HL-60 (cell line): ENCODE measurements around the gene AMZ1.

Experiments
- DNase-seq, 2 experiments: peaks; one replicate each; pipeline ENCODE4 v3.0.0-alpha.2; 2010 to 2020; ENCODE audit warnings: low read depth in 1 of 2, low spot score in 1 of 2
- H3K27ac ChIP-seq: fragments of 250-450 bp; sonication (Bioruptor Pico); replicated peaks from 2 replicates; pipeline ENCODE4 v1.5.1; 2020; ENCODE audit warnings: mild to moderate bottlenecking, moderate library complexity
- H3K27me3 ChIP-seq: fragments of 250-450 bp; sonication (Bioruptor Pico); 2 replicates; pipeline ENCODE4 v1.5.1; 2021; ENCODE audit warnings: mild to moderate bottlenecking, moderate library complexity; ENCODE audit not compliant: insufficient read depth, poor library complexity, severe bottlenecking
- H3K4me3 ChIP-seq: replicated peaks from 2 replicates; pipeline ENCODE4 v1.5.1; 2011; ENCODE audit warnings: mild to moderate bottlenecking, control low read depth, low read length; ENCODE audit not compliant: insufficient read depth
- GABPA ChIP-seq: IDR thresholded peaks from 2 replicates; pipeline ENCODE4 v1.6.1; 2012; ENCODE audit warnings: low read depth
- POLR2AphosphoS5 ChIP-seq: IDR thresholded peaks from 2 replicates; pipeline ENCODE4 v1.6.1; 2012; ENCODE audit warnings: low read depth
- SPI1 ChIP-seq: IDR thresholded peaks from 2 replicates; pipeline ENCODE4 v1.6.1; 2012; ENCODE audit warnings: low read depth, mild to moderate bottlenecking, borderline replicate concordance
- TF ChIP-seq, protein P1 (sequence below): IDR thresholded peaks from one replicate; pipeline ENCODE4 v1.5.1; 2011; ENCODE audit warnings: low read length, control low read depth, inconsistent platforms; ENCODE audit not compliant: insufficient read depth
- TF ChIP-seq, protein P2 (sequence below): IDR thresholded peaks from 2 replicates; pipeline ENCODE4 v1.6.1; 2012; ENCODE audit warnings: low read depth; ENCODE audit not compliant: insufficient replicate concordance

The AMZ1 gene

DNA sequence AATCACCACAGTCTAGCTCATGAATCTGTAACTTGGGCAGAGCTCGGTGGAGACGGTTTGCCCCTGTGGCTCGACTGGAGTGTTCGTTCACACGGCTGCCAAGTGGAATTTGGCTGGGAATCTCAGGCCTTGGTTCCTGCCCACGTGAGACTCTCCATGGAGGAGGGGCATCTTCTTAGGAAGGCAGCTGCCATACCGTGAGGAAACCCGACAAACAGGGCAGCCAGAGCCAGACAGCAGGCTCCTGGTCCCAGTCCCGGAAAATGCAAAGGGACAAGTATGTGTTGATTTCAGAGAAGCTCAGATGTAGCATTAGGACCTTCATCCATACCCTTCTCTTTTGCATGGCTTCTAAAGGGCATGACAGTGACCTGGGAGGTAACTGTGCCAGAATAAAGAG, 26.6 kb downstream of the AMZ1 start:
- DNase-seq = no peak
- TF ChIP-seq, protein P1, sequence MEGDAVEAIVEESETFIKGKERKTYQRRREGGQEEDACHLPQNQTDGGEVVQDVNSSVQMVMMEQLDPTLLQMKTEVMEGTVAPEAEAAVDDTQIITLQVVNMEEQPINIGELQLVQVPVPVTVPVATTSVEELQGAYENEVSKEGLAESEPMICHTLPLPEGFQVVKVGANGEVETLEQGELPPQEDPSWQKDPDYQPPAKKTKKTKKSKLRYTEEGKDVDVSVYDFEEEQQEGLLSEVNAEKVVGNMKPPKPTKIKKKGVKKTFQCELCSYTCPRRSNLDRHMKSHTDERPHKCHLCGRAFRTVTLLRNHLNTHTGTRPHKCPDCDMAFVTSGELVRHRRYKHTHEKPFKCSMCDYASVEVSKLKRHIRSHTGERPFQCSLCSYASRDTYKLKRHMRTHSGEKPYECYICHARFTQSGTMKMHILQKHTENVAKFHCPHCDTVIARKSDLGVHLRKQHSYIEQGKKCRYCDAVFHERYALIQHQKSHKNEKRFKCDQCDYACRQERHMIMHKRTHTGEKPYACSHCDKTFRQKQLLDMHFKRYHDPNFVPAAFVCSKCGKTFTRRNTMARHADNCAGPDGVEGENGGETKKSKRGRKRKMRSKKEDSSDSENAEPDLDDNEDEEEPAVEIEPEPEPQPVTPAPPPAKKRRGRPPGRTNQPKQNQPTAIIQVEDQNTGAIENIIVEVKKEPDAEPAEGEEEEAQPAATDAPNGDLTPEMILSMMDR = no peak
- TF ChIP-seq SPI1 (no peak), GABPA (no peak), POLR2AphosphoS5 (no peak)
- TF ChIP-seq, protein P2, sequence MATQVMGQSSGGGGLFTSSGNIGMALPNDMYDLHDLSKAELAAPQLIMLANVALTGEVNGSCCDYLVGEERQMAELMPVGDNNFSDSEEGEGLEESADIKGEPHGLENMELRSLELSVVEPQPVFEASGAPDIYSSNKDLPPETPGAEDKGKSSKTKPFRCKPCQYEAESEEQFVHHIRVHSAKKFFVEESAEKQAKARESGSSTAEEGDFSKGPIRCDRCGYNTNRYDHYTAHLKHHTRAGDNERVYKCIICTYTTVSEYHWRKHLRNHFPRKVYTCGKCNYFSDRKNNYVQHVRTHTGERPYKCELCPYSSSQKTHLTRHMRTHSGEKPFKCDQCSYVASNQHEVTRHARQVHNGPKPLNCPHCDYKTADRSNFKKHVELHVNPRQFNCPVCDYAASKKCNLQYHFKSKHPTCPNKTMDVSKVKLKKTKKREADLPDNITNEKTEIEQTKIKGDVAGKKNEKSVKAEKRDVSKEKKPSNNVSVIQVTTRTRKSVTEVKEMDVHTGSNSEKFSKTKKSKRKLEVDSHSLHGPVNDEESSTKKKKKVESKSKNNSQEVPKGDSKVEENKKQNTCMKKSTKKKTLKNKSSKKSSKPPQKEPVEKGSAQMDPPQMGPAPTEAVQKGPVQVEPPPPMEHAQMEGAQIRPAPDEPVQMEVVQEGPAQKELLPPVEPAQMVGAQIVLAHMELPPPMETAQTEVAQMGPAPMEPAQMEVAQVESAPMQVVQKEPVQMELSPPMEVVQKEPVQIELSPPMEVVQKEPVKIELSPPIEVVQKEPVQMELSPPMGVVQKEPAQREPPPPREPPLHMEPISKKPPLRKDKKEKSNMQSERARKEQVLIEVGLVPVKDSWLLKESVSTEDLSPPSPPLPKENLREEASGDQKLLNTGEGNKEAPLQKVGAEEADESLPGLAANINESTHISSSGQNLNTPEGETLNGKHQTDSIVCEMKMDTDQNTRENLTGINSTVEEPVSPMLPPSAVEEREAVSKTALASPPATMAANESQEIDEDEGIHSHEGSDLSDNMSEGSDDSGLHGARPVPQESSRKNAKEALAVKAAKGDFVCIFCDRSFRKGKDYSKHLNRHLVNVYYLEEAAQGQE = no peak
- H3K27me3 ChIP-seq = no peaks in the 10 kb centered on the region
- H3K27ac ChIP-seq = no peak overlapping the region
- H3K4me3 ChIP-seq = no peak overlapping the region

DNA sequence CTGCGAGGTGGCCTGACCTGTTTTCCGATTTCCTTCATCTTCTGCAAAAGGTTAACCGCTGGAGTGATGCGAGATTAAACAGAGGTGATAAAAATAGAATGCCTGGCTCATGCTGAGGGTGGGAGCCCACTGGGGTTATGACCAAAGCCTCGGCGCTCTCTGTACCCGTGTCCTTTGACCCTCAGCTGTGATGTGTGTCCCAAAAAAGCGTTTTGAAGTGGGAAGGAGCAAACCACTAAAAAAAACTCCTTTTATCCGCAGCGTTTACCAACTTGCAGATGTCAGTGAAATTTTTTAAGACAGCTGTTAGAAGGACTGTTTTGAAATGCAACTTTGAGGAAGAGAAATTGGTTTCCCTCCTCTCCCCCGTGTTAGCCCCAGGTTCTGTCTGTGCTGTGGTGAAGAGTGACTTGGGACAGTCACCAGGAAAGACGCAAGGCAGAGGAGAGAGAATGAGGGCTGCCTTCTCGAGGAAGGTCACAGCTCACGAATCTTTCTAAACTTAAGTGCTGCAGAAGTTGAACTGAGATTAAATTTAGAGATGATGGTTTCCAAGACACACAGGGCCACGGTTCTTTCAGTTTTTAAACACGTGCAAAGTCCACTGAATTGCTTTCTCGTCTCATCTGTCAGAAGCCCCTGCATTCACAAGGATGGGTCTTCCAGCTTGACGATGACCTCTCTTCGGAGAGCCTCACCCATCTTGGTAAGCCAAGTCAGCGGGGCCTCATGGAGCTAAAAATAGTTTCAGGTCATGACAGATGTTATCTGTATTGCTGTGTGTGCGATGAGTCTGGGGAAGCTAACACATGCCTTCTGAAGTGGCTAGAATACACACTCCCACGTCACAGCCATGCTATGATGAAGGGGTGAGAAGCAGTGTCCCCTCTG, 27.6 kb downstream of the AMZ1 start:
- no peak overlapping the region for H3K4me3 ChIP-seq
- peak in 1 of 2 experiments; percentile 74 for DNase-seq
- H3K27ac ChIP-seq = peak overlapping the region; percentile 36; the same call in 1 of the 2 replicates
- TF ChIP-seq, protein P1 = no peak
- TF ChIP-seq SPI1 (peak; percentile 73; the same call in 1 of the 2 replicates), POLR2AphosphoS5 (peak; percentile 70), GABPA (peak; percentile 26; the same call in 1 of the 2 replicates)
- TF ChIP-seq, protein P2 = peak; percentile 17
- H3K27me3 ChIP-seq = no peaks in the 10 kb centered on the region

DNA sequence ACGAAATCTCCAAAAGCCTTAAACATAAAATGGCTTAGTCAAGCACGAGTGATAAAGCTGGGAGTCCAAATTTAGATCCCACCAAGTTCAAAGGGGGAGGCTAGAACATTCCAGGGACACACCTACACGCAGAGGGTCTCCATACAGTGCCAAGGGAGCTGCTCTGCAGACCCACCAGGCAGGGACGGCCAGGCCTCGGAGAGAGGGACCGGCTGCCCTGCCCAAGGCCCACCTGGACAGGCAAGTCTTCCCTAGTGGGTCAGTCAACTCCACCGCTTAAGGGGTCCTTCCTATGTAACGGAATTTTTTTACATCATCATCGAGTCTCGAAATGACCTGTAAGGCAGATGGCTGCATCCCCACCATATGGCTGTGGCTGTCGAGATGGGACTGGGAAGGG, 28.5 kb downstream of the AMZ1 start:
- Histone ChIP-seq H3K4me3 (no peak overlapping the region), H3K27me3 (no peaks in the 10 kb centered on the region), H3K27ac (no peak overlapping the region; the same call in 1 of the 2 replicates)
- TF ChIP-seq GABPA = no peak
- TF ChIP-seq SPI1 = no peak
- no peak for TF ChIP-seq POLR2AphosphoS5
- TF ChIP-seq, protein P1 = no peak
- TF ChIP-seq, protein P2 = no peak
- DNase-seq = no peak
